NCI-H1105 (cell line): ENCODE measurements around the gene SIGMAR1.

ENCODE experiments used
- DNase-seq: peaks from one replicate; lab custom pipeline; 2025; lab: John Stamatoyannopoulos, UW

SIGMAR1 gene

GRCh38 chr9:34603610-34604231, 33.9 kb downstream of the SIGMAR1 start:
- DNase-seq: peak; percentile 51

- no peak for DNase-seq
Measured at GRCh38 chr9:34601937-34602573, 35.5 kb downstream of the SIGMAR1 start.

- DNase-seq: no peak
Measured at GRCh38 chr9:34600908-34601307, 36.7 kb downstream of the SIGMAR1 start.

GRCh38 chr9:34599546-34599945, 38.0 kb downstream of the SIGMAR1 start:
- DNase-seq: no peak

- no peak for DNase-seq
Measured at GRCh38 chr9:34594177-34594576, 43.4 kb downstream of the SIGMAR1 start.

- DNase-seq: no peak
Measured at GRCh38 chr9:34592895-34593601, 44.5 kb downstream of the SIGMAR1 start.

- DNase-seq: no peak
Measured at GRCh38 chr9:34591917-34592866, 45.4 kb downstream of the SIGMAR1 start.

GRCh38 chr9:34591248-34591916, 46.2 kb downstream of the SIGMAR1 start:
- peak; percentile 34 for DNase-seq

- DNase-seq: no peak
Measured at GRCh38 chr9:34590381-34591247, 47.0 kb downstream of the SIGMAR1 start.

GRCh38 chr9:34589636-34590380, 47.8 kb downstream of the SIGMAR1 start, which contains the start of gene CNTFR:
CNTFR (minus strand) TSS chr9:34589724; CDS start chr9:34568981, 20,743 bp downstream.
- DNase-seq: peak; percentile 59

GRCh38 chr9:34588671-34589635, 48.6 kb downstream of the SIGMAR1 start:
- DNase-seq: no peak

GRCh38 chr9:34587271-34587670, 50.3 kb downstream of the SIGMAR1 start:
- DNase-seq: no peak

- no peak for DNase-seq
Measured at GRCh38 chr9:34585946-34586669, 51.5 kb downstream of the SIGMAR1 start.

GRCh38 chr9:34584970-34585369, 52.6 kb downstream of the SIGMAR1 start:
- DNase-seq: no peak
